A549 (cell line): ENCODE measurements around the gene VPS13D.

Source experiments
- BHLHE40 ChIP-seq: IDR thresholded peaks from 2 replicates; pipeline ENCODE4 v1.6.1; 2012; ENCODE audit warnings: low read depth, low read length, inconsistent platforms
- MAZ ChIP-seq: fragments of 150-350 bp; IDR thresholded peaks from 2 replicates; pipeline ENCODE4 v1.6.1; 2014; ENCODE audit warnings: antibody characterized with exemption, low read depth, low read length, borderline replicate concordance
- NR3C1 ChIP-seq: fragments of >200 bp; sonication (Bioruptor Twin); formaldehyde crosslinking; IDR thresholded peaks from 3 replicates; pipeline ENCODE4 v1.6.1; 2017
- TF ChIP-seq, protein P1 (sequence below): fragments of >200 bp; sonication (Bioruptor Twin); formaldehyde crosslinking; IDR thresholded peaks from 3 replicates; pipeline ENCODE4 v1.5.1; 2016

DNA sequence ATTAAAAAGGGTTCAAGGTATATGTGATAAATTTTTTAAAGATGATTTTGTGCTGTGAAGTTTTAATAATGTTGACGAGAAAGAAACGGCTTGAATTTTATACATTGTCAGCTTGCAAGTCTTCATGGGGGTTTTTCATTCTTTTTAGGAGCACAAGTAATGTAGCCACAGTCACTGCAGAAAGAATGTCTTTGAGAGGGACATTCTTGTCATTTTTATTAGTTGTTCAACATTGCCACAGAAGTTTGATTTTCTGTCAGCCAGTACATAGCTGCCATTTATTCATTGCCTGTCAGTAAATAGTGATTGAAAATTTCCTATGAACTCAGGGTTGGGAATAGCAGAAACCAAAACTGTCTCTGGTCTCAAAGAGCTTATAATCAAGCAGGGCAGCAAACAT, 231.9 kb downstream of the VPS13D start:
- TF ChIP-seq, protein P1, sequence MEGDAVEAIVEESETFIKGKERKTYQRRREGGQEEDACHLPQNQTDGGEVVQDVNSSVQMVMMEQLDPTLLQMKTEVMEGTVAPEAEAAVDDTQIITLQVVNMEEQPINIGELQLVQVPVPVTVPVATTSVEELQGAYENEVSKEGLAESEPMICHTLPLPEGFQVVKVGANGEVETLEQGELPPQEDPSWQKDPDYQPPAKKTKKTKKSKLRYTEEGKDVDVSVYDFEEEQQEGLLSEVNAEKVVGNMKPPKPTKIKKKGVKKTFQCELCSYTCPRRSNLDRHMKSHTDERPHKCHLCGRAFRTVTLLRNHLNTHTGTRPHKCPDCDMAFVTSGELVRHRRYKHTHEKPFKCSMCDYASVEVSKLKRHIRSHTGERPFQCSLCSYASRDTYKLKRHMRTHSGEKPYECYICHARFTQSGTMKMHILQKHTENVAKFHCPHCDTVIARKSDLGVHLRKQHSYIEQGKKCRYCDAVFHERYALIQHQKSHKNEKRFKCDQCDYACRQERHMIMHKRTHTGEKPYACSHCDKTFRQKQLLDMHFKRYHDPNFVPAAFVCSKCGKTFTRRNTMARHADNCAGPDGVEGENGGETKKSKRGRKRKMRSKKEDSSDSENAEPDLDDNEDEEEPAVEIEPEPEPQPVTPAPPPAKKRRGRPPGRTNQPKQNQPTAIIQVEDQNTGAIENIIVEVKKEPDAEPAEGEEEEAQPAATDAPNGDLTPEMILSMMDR: no peak
- no peak for TF ChIP-seq MAZ
- TF ChIP-seq BHLHE40: no peak
- no peak for TF ChIP-seq NR3C1
